Endothelial cell of umbilical vein (primary cell): ENCODE results near the gene DGKI.

Source experiments
- CTCF ChIP-seq, 2 donors: IDR thresholded peaks; 1 replicate in 1 of 2; 2 replicates in 1 of 2; pipeline ENCODE4 v1.5.1; 2011; ENCODE audit warnings: low read length in 2 of 2, mild to moderate bottlenecking in 2 of 2, moderate library complexity in 2 of 2, control low read depth in 1 of 2, inconsistent platforms in 1 of 2, low read depth in 1 of 2; ENCODE audit not compliant: insufficient read depth in 1 of 2; ENCODE audit errors: extremely low read depth in 1 of 2
- MAX ChIP-seq: IDR thresholded peaks from 2 replicates; pipeline ENCODE4 v1.6.1; 2011; ENCODE audit not compliant: insufficient read depth, insufficient read length
- MYC ChIP-seq: IDR thresholded peaks from one replicate; pipeline ENCODE4 v1.6.1; 2011; ENCODE audit warnings: mild to moderate bottlenecking, low read depth, low read length
- POLR2A ChIP-seq: IDR thresholded peaks from 2 replicates; pipeline ENCODE4 v1.6.1; 2012; ENCODE audit warnings: low read depth, mild to moderate bottlenecking, control low read depth, low read length

GRCh38 chr7:137523171-137523570 lies 323.6 kb downstream of the DGKI start:
- TF ChIP-seq MAX (no peak), MYC (no peak), CTCF (IDR thresholded peaks at IDR 0.05; ENCODE audit: extremely low read depth in 1 of 2, insufficient read depth in 1 of 2, low read depth in 1 of 2, low read length in 2 of 2) (no peak), POLR2A (no peak)
